ENCODE results near the gene AIFM2. TPM values are rescaled to one million over a fixed set of nuclear protein-coding genes. Genes with fewer than 3 reads are reported as not detected.

AIFM2 gene
- total and polyA plus RNA-seq, 4 donors: 3.6 to 19.1 (median 15.5) TPM

GRCh38 chr10:70074971-70075370 lies 57.7 kb downstream of the AIFM2 start:
- Histone ChIP-seq H3K4me3 (no peak overlapping the region), H3K27me3 (ENCODE audit: control insufficient read depth in 3 of 3, insufficient read depth in 3 of 3, low read length in 2 of 3) (no peaks in the 10 kb centered on the region), H3K9ac (ENCODE audit: insufficient read depth in 1 of 2, low read length in 2 of 2) (no peak overlapping the region), H3K27ac (ENCODE audit: low read depth in 1 of 2, low read length in 1 of 2) (no peak overlapping the region), H3K36me3 (ENCODE audit: control insufficient read depth in 4 of 4, insufficient read depth in 4 of 4, low read length in 4 of 4) (peaks cover 0 to 12% (median 6%) of the 10 kb centered on the region in 4 donors), H3K9me3 (ENCODE audit: control insufficient read depth in 4 of 4, insufficient read depth in 3 of 4, low read length in 3 of 4) (no peaks in the 10 kb centered on the region), H3K4me1 (ENCODE audit: control insufficient read depth in 5 of 5, insufficient read depth in 5 of 5, low read length in 5 of 5) (peaks cover 0 to 3% (median 1%) of the 10 kb centered on the region in 5 donors)
- TF ChIP-seq, protein P1, sequence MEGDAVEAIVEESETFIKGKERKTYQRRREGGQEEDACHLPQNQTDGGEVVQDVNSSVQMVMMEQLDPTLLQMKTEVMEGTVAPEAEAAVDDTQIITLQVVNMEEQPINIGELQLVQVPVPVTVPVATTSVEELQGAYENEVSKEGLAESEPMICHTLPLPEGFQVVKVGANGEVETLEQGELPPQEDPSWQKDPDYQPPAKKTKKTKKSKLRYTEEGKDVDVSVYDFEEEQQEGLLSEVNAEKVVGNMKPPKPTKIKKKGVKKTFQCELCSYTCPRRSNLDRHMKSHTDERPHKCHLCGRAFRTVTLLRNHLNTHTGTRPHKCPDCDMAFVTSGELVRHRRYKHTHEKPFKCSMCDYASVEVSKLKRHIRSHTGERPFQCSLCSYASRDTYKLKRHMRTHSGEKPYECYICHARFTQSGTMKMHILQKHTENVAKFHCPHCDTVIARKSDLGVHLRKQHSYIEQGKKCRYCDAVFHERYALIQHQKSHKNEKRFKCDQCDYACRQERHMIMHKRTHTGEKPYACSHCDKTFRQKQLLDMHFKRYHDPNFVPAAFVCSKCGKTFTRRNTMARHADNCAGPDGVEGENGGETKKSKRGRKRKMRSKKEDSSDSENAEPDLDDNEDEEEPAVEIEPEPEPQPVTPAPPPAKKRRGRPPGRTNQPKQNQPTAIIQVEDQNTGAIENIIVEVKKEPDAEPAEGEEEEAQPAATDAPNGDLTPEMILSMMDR (IDR thresholded peaks at IDR 0.05; ENCODE audit: control extremely low read depth, extremely low read depth): no peak
- ATAC-seq (ENCODE audit: insufficient read depth, low FRiP score): no peak
- no peak for DNase-seq
- WGBS, 2 donors: 95% methylated on average over 2 of the region's 2 CpGs

- WGBS, 2 donors: 82 to 86% methylated on average over 2 of the region's 2 CpGs
- no peak overlapping the region for H3K9ac ChIP-seq (ENCODE audit: insufficient read depth in 1 of 2, low read length in 2 of 2)
- DNase-seq: no peak
- ATAC-seq (ENCODE audit: insufficient read depth, low FRiP score): no peak
- H3K36me3 ChIP-seq (ENCODE audit: control insufficient read depth in 4 of 4, insufficient read depth in 4 of 4, low read length in 4 of 4): peaks cover 0 to 12% (median 5%) of the 10 kb centered on the region in 4 donors
- TF ChIP-seq, protein P1 (IDR thresholded peaks at IDR 0.05; ENCODE audit: control extremely low read depth, extremely low read depth): no peak
- H3K4me3 ChIP-seq: no peak overlapping the region
- H3K27me3 ChIP-seq (ENCODE audit: control insufficient read depth in 3 of 3, insufficient read depth in 3 of 3, low read length in 2 of 3): no peaks in the 10 kb centered on the region
- H3K9me3 ChIP-seq (ENCODE audit: control insufficient read depth in 4 of 4, insufficient read depth in 3 of 4, low read length in 3 of 4): no peaks in the 10 kb centered on the region
- no peak overlapping the region for H3K27ac ChIP-seq (ENCODE audit: low read depth in 1 of 2, low read length in 1 of 2)
- peaks cover 0 to 3% (median 1%) of the 10 kb centered on the region in 5 donors for H3K4me1 ChIP-seq (ENCODE audit: control insufficient read depth in 5 of 5, insufficient read depth in 5 of 5, low read length in 5 of 5)
Observed at GRCh38 chr10:70074165-70074564, 58.5 kb downstream of the AIFM2 start.

- Histone ChIP-seq H3K36me3 (ENCODE audit: control insufficient read depth in 4 of 4, insufficient read depth in 4 of 4, low read length in 4 of 4) (peaks cover 0 to 5% (median under 1%) of the 10 kb centered on the region in 4 donors), H3K27ac (ENCODE audit: low read depth in 1 of 2, low read length in 1 of 2) (no peak overlapping the region), H3K9ac (ENCODE audit: insufficient read depth in 1 of 2, low read length in 2 of 2) (no peak overlapping the region), H3K4me1 (ENCODE audit: control insufficient read depth in 5 of 5, insufficient read depth in 5 of 5, low read length in 5 of 5) (peaks cover 0 to 3% (median 1%) of the 10 kb centered on the region in 5 donors), H3K4me3 (no peak overlapping the region), H3K9me3 (ENCODE audit: control insufficient read depth in 4 of 4, insufficient read depth in 3 of 4, low read length in 3 of 4) (no peaks in the 10 kb centered on the region), H3K27me3 (ENCODE audit: control insufficient read depth in 3 of 3, insufficient read depth in 3 of 3, low read length in 2 of 3) (no peaks in the 10 kb centered on the region)
- 96 to 97% methylated on average over 11 of the region's 11 CpGs for WGBS, 2 donors
- TF ChIP-seq, protein P1 (IDR thresholded peaks at IDR 0.05; ENCODE audit: control extremely low read depth, extremely low read depth): no peak
- DNase-seq (no peak), ATAC-seq (ENCODE audit: insufficient read depth, low FRiP score) (no peak)
Observed at GRCh38 chr10:70070834-70071233, 61.8 kb downstream of the AIFM2 start.

DNA sequence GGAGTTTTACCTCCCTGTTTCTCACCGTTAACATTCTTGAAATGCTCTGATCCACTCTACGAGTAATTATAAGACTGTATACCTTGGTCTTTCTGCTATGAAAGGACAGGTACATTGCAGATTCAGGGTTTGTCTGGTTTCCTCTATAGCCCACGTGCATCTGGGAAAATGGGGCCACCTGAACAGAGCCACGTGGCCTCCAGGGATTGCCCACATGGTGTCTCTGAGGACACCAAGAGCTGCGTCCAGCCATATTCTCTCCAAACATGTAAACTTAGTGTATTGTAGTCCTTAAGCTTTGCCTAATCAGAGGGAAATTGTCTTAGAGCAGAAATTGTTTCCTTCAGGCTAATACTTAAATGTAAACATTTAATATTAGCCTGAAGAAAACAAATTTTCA lies 63.3 kb downstream of the AIFM2 start:
- peaks cover 0 to 3% (median 1%) of the 10 kb centered on the region in 5 donors for H3K4me1 ChIP-seq (ENCODE audit: control insufficient read depth in 5 of 5, insufficient read depth in 5 of 5, low read length in 5 of 5)

More for the DNA sequence above, 63.3 kb downstream of the AIFM2 start:
- no peak for DNase-seq
- no peak overlapping the region for H3K4me3 ChIP-seq
- 87 to 95% methylated on average over 5 of the region's 5 CpGs for WGBS, 2 donors
- ATAC-seq (ENCODE audit: insufficient read depth, low FRiP score): no peak
- no peaks in the 10 kb centered on the region for H3K36me3 ChIP-seq (ENCODE audit: control insufficient read depth in 4 of 4, insufficient read depth in 4 of 4, low read length in 4 of 4)
- H3K27ac ChIP-seq (ENCODE audit: low read depth in 1 of 2, low read length in 1 of 2): no peak overlapping the region
- no peaks in the 10 kb centered on the region for H3K9me3 ChIP-seq (ENCODE audit: control insufficient read depth in 4 of 4, insufficient read depth in 3 of 4, low read length in 3 of 4)
- TF ChIP-seq, protein P1 (IDR thresholded peaks at IDR 0.05; ENCODE audit: control extremely low read depth, extremely low read depth): no peak
- no peaks in the 10 kb centered on the region for H3K27me3 ChIP-seq (ENCODE audit: control insufficient read depth in 3 of 3, insufficient read depth in 3 of 3, low read length in 2 of 3)
- no peak overlapping the region for H3K9ac ChIP-seq (ENCODE audit: insufficient read depth in 1 of 2, low read length in 2 of 2)

Measured in lung (tissue), 12 donors.